Muscle layer of duodenum (tissue), 2 donors: ENCODE data around the gene CDC40.
"Not testable (repeated sequence)": the region's sequence is repeated elsewhere in the genome, so short reads cannot be mapped to it uniquely, and the experiment has no call there.

Experiments used
- H3K27ac ChIP-seq: one replicate; pipeline ENCODE4 v1.7.0; 2013; ENCODE audit warnings: mild to moderate bottlenecking, low read length
- H3K27me3 ChIP-seq: one replicate; pipeline ENCODE4 v1.7.0; 2013; ENCODE audit warnings: low read depth, mild to moderate bottlenecking, control low read depth, low read length
- H3K36me3 ChIP-seq, 2 donors: one replicate each; pipeline ENCODE4 v1.7.0; 2013; ENCODE audit warnings: low read length in 2 of 2, control low read depth in 1 of 2, mild to moderate bottlenecking in 1 of 2; ENCODE audit not compliant: insufficient read depth in 2 of 2, control insufficient read depth in 1 of 2
- H3K4me1 ChIP-seq, 2 donors: one replicate each; pipeline ENCODE4 v1.7.0; 2013; ENCODE audit warnings: low read length in 2 of 2, mild to moderate bottlenecking in 2 of 2, control low read depth in 1 of 2, moderate library complexity in 1 of 2; ENCODE audit not compliant: insufficient read depth in 2 of 2, control insufficient read depth in 1 of 2
- H3K4me3 ChIP-seq, 2 donors: one replicate each; pipeline ENCODE4 v1.7.0; 2013; ENCODE audit warnings: low read length in 2 of 2, low read depth in 1 of 2, mild to moderate bottlenecking in 1 of 2
- H3K9me3 ChIP-seq, 2 donors: one replicate each; pipeline ENCODE4 v1.7.0; 2013; ENCODE audit warnings: low read length in 2 of 2, control low read depth in 1 of 2, mild to moderate bottlenecking in 1 of 2; ENCODE audit not compliant: control insufficient read depth in 1 of 2
- donor health status: healthy.

The CDC40 gene

DNA sequence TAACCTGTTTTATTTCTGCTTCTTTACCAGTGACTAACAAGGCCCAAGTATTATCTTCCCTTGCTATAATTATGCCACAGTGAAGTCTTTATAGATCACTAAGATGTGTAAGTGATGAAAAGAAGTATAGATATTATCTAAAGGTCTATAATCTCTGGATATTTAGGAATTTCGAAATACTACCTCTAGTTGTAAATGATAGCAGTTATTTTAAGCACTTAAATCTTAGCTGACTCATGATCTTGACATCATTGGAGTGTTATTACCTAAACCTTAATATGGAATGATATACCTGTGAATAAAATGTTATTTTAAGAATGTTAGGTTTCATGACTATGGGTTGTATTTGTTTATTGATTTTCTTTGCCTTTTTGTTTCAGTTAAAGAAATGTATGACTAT is 31.5 kb downstream of the CDC40 start:
- peaks cover 37 to 61% of the 10 kb centered on the region in 2 donors for H3K36me3 ChIP-seq
- no peak overlapping the region for H3K27ac ChIP-seq

DNA sequence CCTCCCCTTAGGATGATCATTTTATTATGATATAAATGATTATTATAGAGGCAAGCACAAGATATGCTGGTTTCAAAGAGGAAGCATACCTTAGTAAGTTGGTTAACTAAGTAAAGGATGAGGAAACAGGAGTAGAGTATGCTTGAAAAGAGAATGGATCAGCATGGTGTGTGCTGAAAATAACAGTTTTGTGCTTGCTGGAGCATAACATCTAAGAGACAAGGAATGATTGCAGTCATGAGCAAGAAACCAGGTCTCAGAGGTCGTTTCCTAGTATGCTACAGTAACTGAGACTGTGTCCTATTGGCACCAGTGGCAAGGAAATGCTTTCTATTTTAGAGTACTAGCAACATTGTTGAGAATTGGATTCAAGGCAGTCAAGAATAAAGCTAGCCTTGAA is 34.1 kb downstream of the CDC40 start:
- H3K27me3 ChIP-seq = no peaks in the 10 kb centered on the region
- peaks cover 52 to 60% of the 10 kb centered on the region in 2 donors for H3K36me3 ChIP-seq
- H3K27ac ChIP-seq = no peak overlapping the region
- H3K4me3 ChIP-seq = no peak overlapping the region
- H3K9me3 ChIP-seq = no peaks in the 10 kb centered on the region
- H3K4me1 ChIP-seq = no peaks in the 10 kb centered on the region

More for the DNA sequence above, 31.5 kb downstream of the CDC40 start:
- Histone ChIP-seq H3K9me3 (no peaks in the 10 kb centered on the region), H3K4me3 (no peak overlapping the region), H3K4me1 (no peaks in the 10 kb centered on the region), H3K27me3 (no peaks in the 10 kb centered on the region)

DNA sequence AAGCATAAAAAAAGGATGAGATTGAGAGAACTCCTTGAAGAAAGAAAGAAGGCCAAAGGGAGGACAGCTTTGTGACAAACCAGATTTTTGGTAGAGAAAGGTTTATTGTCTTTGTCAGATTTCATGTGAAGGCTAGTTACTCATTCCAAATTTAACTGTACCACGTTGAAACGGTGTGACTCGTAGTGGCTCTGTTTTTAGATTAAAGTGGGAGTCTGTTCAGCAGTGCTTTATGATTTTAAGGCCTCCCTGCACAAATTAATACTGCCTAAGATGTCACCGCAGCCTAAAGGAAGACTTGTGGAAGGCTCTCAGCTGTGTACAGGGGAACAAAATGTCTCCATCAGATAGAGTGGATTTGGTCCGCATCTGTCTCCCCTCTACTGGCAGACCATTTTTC is 35.9 kb downstream of the CDC40 start:
- Histone ChIP-seq H3K27me3 (no peaks in the 10 kb centered on the region), H3K4me3 (no peak overlapping the region), H3K36me3 (peaks cover 60 to 61% of the 10 kb centered on the region in 2 donors), H3K4me1 (no peaks in the 10 kb centered on the region), H3K27ac (no peak overlapping the region), H3K9me3 (no peaks in the 10 kb centered on the region)

DNA sequence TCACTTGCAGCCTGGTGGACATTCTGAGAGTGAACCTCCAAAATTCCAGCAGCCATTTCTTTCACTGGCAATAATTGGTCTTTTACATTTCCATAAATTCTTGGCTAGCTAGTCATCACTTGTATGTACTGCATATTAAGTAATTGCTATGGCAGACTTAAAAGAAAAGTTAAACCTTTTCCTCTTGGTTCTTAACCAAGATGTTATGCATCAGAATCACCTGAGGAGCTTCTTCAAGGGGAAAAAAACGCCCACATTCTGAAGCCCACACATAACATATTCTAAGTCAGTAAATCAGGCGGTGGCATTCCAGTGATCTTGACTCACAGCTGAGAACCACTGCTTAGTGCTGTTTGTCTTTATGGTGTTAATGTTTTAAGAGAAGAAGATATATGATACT is 37.0 kb downstream of the CDC40 start:
- Histone ChIP-seq H3K36me3 (peaks cover 51 to 52% of the 10 kb centered on the region in 2 donors), H3K4me1 (no peaks in the 10 kb centered on the region), H3K27me3 (no peaks in the 10 kb centered on the region), H3K27ac (no peak overlapping the region), H3K9me3 (no peaks in the 10 kb centered on the region), H3K4me3 (no peak overlapping the region)

DNA sequence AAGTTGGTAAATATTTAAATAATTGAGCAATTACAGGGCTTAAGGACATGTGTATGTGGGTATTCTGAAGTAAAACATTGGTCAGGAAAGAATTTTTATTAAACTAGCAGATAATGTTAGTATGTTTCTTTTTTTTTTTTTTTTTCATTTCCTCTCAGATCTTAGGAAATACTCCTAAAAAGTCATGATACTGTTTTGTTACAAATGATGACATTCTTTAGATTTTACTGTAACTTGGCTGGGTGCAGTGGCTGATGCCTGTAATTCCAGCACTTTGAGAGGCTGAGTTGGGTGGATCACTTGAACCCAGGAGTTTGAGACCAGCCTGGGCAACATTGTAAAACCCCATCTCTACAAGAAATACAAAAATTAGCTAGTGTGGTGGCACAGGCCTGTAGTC is 41.5 kb downstream of the CDC40 start:
- Histone ChIP-seq H3K27ac (no peak overlapping the region), H3K27me3 (no peaks in the 10 kb centered on the region), H3K9me3 (no peaks in the 10 kb centered on the region), H3K4me3 (no peak overlapping the region), H3K36me3 (peaks cover 20 to 50% of the 10 kb centered on the region in 2 donors), H3K4me1 (no peaks in the 10 kb centered on the region)

DNA sequence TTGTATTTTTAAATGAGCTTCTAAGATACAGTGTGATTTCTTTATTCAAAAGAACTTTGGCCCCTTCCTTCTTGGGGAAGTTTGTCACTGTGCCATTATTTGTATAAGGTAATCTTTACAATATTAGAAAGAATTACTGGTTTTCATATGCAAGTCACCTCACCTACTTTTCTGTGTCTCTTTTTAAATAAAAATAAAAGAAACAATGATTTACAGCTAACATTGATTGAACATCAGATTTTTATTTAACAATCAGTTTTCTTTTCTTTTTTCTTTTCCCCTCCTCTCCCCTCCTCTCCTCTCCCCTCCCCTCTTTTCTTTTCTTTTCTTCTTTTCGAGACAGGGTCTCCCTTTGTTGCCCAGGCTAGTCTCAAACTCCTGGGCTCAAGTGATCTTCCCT is 46.0 kb downstream of the CDC40 start:
- peaks cover 23 to 27% of the 10 kb centered on the region in 2 donors for H3K36me3 ChIP-seq
- no peaks in the 10 kb centered on the region for H3K27me3 ChIP-seq
- H3K4me1 ChIP-seq = no peaks in the 10 kb centered on the region
- H3K27ac ChIP-seq = no peak overlapping the region
- H3K4me3 ChIP-seq = no peak overlapping the region
- H3K9me3 ChIP-seq = no peaks in the 10 kb centered on the region

DNA sequence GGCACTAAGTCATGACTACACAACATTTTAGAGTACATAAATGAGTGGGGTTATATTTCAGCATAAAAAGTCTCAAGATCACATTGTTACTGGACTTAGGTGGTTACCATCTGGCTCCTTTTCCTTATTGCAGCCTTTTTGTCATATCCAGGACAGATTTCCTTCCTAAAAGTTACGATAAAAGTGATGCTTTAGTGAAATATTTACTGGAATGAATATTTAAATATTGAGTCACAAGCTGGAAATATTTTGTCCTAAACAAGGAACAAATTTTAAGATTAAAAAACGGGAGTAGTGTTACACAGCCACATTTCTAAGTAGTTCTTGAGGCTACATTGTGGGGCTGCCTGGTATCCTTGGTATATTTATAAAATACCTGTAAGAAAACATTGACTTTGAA is 52.2 kb downstream of the CDC40 start:
- Histone ChIP-seq H3K4me3 (no peak overlapping the region), H3K27ac (peak overlapping the region; percentile 21), H3K36me3 (peaks cover 0 to 20% of the 10 kb centered on the region in 2 donors), H3K27me3 (no peaks in the 10 kb centered on the region), H3K9me3 (no peaks in the 10 kb centered on the region), H3K4me1 (peaks cover 0 to 3% of the 10 kb centered on the region in 2 donors)

DNA sequence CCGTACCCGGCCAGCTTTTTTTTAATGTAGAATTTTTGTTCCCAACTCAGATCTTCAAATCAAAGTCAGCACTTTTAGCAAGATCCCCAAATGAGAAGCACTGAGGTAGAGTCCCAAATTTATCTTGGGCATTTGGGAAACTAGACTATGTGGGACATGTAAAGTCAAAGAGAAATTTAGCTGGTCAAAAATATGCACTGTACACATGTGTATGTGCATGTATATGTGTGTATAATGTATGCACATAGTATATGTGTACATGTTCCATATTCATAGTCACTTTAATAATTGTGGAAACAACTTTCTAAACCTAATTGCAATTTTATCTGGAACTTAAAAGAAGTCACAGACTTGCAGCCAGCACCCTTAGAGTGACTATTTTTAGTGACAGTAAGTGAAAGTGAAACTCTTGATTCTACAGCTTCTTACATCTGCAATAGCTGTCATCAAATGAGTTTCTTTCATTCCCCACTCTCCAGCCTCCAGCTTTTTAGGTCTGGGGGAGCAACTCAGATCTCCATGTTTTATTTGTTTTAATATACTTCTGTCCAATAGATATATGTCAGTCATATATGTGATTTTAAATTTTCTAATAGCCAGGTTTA is 53.6 kb downstream of the CDC40 start:
- Histone ChIP-seq H3K27ac (peak overlapping the region; percentile 40), H3K27me3 (no peaks in the 10 kb centered on the region), H3K4me3 (no peak overlapping the region), H3K36me3 (peaks cover 0 to 14% of the 10 kb centered on the region in 2 donors), H3K9me3 (no peaks in the 10 kb centered on the region), H3K4me1 (peaks cover 0 to 3% of the 10 kb centered on the region in 2 donors)

DNA sequence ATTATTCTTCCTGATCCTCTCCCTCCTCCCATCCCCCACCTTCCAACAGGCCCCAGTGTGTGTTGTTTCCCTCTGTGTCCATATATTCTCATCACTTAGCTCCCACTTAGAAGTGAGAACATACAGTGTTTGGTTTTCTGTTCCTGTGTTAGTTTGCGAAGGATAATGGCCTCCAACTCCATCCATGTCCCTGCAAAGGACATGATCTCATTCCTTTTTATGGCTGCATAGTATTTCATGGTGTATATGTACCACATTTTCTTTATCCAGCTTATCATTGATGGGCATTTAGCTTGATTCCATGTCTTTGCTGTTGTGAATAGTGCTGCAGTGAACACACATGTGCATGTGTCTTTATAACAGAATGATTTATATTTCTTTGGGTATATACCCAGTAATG is 55.8 kb downstream of the CDC40 start:
- not testable (repeated sequence) for H3K27ac ChIP-seq

DNA sequence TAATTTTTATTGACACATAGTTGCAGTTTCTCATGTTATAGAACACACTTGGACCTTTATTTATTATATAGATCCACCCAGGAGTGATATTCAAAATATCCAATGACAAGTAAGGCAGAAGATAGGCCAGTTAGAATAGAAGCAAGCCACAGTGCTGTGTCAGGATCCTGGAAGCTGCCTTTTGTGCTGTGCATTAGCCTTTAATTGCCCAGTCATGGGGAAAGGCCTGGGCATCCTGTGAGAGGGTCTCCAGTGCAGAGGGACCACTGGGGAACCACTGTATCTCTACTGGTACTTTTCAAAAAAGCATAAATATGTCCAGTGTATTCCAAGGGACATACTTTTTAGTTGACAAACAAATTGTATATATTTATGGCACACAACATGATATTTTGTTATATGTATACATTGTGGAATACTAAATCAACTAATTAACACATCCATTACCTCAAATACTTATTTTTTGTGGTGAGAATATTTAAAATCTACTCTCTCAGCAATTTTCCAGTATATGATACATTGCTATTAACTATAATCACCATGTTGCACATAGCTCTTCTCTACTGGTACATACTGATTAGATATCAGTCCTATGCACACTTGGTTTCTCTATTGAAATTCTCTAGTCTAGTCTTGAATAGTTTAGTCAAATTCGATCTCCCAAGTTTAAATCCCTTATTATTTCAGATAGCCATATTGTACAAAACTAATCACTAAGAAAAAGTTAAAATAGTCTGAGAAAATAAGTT is 59.5 kb downstream of the CDC40 start:
- Histone ChIP-seq H3K27me3 (no peaks in the 10 kb centered on the region), H3K27ac (no peak overlapping the region), H3K4me3 (no peak overlapping the region), H3K4me1 (no peaks in the 10 kb centered on the region), H3K36me3 (peaks cover 7 to 9% of the 10 kb centered on the region in 2 donors), H3K9me3 (no peaks in the 10 kb centered on the region)

More for the DNA sequence above, 55.8 kb downstream of the CDC40 start:
- H3K9me3 ChIP-seq, H3K4me3 ChIP-seq, H3K36me3 ChIP-seq, H3K27me3 ChIP-seq, H3K4me1 ChIP-seq: not testable (repeated sequence)

DNA sequence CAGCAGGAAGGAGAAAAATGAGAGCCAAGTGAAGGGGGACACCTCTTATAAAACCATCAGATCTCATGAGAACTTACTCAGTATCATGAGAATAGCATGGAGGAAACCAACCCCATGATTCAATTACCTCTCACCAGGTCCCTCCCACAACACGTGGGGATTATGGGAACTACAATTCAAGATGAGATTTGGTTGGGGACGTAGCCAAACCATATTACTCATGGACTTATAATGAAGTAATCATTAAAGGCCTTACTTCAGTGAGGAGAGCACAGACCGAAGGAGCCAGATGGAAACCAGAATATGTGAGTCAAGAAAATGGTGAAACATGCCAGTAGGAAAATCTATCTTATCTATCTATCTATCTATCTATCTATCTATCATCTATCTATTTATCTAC is 64.4 kb downstream of the CDC40 start:
- not testable (repeated sequence) for H3K27me3 ChIP-seq, H3K4me1 ChIP-seq, H3K4me3 ChIP-seq, H3K9me3 ChIP-seq, H3K27ac ChIP-seq
- peaks cover 4 to 19% of the 10 kb centered on the region in 2 donors for H3K36me3 ChIP-seq

DNA sequence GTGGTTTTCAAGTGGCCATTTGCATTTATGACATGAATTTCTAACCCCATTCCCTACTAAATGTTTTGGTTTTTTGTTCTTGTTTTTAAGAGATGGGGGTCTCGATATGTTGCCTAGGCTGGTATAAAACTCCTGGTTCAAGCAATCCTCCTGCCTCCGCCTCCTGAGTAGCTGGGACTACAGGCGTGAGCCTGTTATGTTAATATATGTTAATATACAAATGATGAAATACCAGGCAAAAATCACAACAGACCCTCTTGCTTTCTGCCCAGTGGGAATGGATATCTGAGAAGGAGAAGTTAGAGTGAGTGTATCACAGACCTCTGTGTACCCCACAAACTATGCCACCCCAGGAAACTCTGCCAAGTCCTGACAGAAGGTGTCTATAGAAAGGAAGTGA is 66.2 kb downstream of the CDC40 start:
- peaks cover 4 to 19% of the 10 kb centered on the region in 2 donors for H3K36me3 ChIP-seq
- H3K9me3 ChIP-seq = no peaks in the 10 kb centered on the region
- no peaks in the 10 kb centered on the region for H3K4me1 ChIP-seq
- no peak overlapping the region for H3K4me3 ChIP-seq
- H3K27ac ChIP-seq = no peak overlapping the region
- H3K27me3 ChIP-seq = no peaks in the 10 kb centered on the region
